ENCODE data around the gene KDM6A. TPM values are rescaled to one million over a fixed set of nuclear protein-coding genes. Genes with fewer than 3 reads are reported as not detected.

KDM6A gene
- total RNA-seq, 1 experiment from 2014 or later, result 42.8 TPM

GRCh38 chrX:45063319-45064095 is 190.5 kb downstream of the KDM6A start:
- H3K27ac Mint-ChIP-seq, result no peak overlapping the region; a peak in 1 of 7 replicates
- Histone ChIP-seq H2AK5ac (ENCODE audit: insufficient read length, low read length) (no peak overlapping the region), H2BK5ac (ENCODE audit: insufficient read length, low read length) (no peak overlapping the region)

More at GRCh38 chrX:45063319-45064095, 190.5 kb downstream of the KDM6A start:
- no CpG with 5 or more reads among the region's 11 CpGs for WGBS (ENCODE audit: extremely low coverage, insufficient read length, low lambda C conversion rate)
- no peak overlapping the region for H3T11ph ChIP-seq (ENCODE audit: low read length)
- peaks cover 13% of the 10 kb centered on the region for H3K9me3 ChIP-seq (ENCODE audit: control insufficient read depth, low read depth, low read length)
- H3K23me2 ChIP-seq (ENCODE audit: insufficient read length, low read depth, low read length, poor library complexity, severe bottlenecking), result no peaks in the 10 kb centered on the region
- no peak overlapping the region for H4K91ac ChIP-seq (ENCODE audit: insufficient read length, low read depth, low read length)
- no peaks in the 10 kb centered on the region for H3K4me1 ChIP-seq (ENCODE audit: insufficient read depth, low read length)
- no peak overlapping the region for H2BK15ac ChIP-seq (ENCODE audit: low read depth, low read length)
- H3K27me3 ChIP-seq (ENCODE audit: insufficient read depth, low read length), result no peaks in the 10 kb centered on the region
- no peaks in the 10 kb centered on the region for H4K20me1 ChIP-seq (ENCODE audit: control insufficient read depth, insufficient read depth, insufficient read length)
- no peak overlapping the region for H3K56ac ChIP-seq (ENCODE audit: insufficient read length, low read depth, low read length)
- H2BK20ac ChIP-seq (ENCODE audit: low read depth, low read length, poor library complexity, severe bottlenecking), result no peak overlapping the region
- TF ChIP-seq CTCF (conservative IDR thresholded peaks at IDR 0.05), result no peak
- H3K4me3 Mint-ChIP-seq, result no peak overlapping the region
- no peak for DNase-seq
- H4K5ac ChIP-seq (ENCODE audit: insufficient read length, low read depth, low read length), result no peak overlapping the region
- H3K4me2 ChIP-seq (ENCODE audit: insufficient read depth, insufficient read length, low read length), result no peak overlapping the region
- no peak overlapping the region for H3K27ac ChIP-seq (ENCODE audit: insufficient read length, low read depth, low read length)
- no peak overlapping the region for H2BK12ac ChIP-seq (ENCODE audit: insufficient read length, low read depth, low read length)
- H2AFZ ChIP-seq (ENCODE audit: low read length), result no peak overlapping the region
- H3K79me2 ChIP-seq (ENCODE audit: insufficient read depth, low read length), result no peaks in the 10 kb centered on the region
- peaks cover 19 to 49% (median 48%) of the 10 kb centered on the region in 3 experiments; a peak in 6 of 7 replicates for H3K36me3 Mint-ChIP-seq (ENCODE audit: insufficient read depth in 1 of 3, low read depth in 3 of 3)
- H3K4ac ChIP-seq (ENCODE audit: low read depth, low read length), result no peak overlapping the region
- H2BK120ac ChIP-seq (ENCODE audit: low read depth, low read length, poor library complexity, severe bottlenecking), result no peak overlapping the region
- H3K27me3 Mint-ChIP-seq (ENCODE audit: low read depth), result no peaks in the 10 kb centered on the region
- no peaks in the 10 kb centered on the region; a peak in 1 of 4 replicates for H3K4me1 Mint-ChIP-seq
- no peak overlapping the region for H3K9ac ChIP-seq (ENCODE audit: extremely low read depth, insufficient read length, low read length)
- H3K23ac ChIP-seq (ENCODE audit: insufficient read length, low read depth, low read length), result no peak overlapping the region
- no peaks in the 10 kb centered on the region for H3K79me1 ChIP-seq (ENCODE audit: insufficient read depth, low read depth, low read length, poor library complexity, severe bottlenecking)
- no peak overlapping the region for H4K8ac ChIP-seq (replicated peaks; ENCODE audit: insufficient read length, low read depth, low read length)
- peaks cover 41 to 50% of the 10 kb centered on the region in 2 experiments for H3K9me3 Mint-ChIP-seq
- H3K14ac ChIP-seq (ENCODE audit: insufficient read depth, low read length), result no peak overlapping the region
- no peak overlapping the region for H3K18ac ChIP-seq (ENCODE audit: insufficient read length, low read depth, low read length)
